K562 (cell line): ENCODE data around the gene MED15. TPM values are rescaled to one million over a fixed set of nuclear protein-coding genes. Genes with fewer than 3 reads are reported as not detected.

ENCODE experiments used
- BRCA1 ChIP-seq, 2 experiments: fragments of 450-650 bp in 1 of 2; sonication (generic) in 1 of 2; formaldehyde crosslinking in 1 of 2; IDR thresholded peaks; 2 replicates each; pipeline versions ENCODE4 v1.5.0 to v1.6.1; 2017 to 2020; ENCODE audit warnings: mild to moderate bottlenecking in 1 of 2, missing genetic modification reagents in 1 of 2
- CEBPB ChIP-seq: fragments of 450-650 bp; IDR thresholded peaks from 2 replicates; pipeline ENCODE4 v1.6.1; 2016; ENCODE audit warnings: missing genetic modification characterization, missing compliant biosample characterization
- CEBPG ChIP-seq, 3 experiments: fragments of 200-800 bp in 1 of 3; sonication (Bioruptor generic) in 1 of 3; sonication (generic) in 1 of 3; formaldehyde crosslinking in 1 of 3; IDR thresholded peaks in 2 of 3; conservative IDR thresholded peaks in 1 of 3; 2 replicates each; pipeline versions ENCODE4 v1.6.1 to v1.8.0; 2016 to 2022; ENCODE audit warnings: missing compliant biosample characterization in 2 of 3, missing genetic modification characterization in 2 of 3, mild to moderate bottlenecking in 1 of 3, missing genetic modification reagents in 1 of 3
- FOXA3 ChIP-seq, 2 experiments: fragments of 450-650 bp in 1 of 2; sonication (generic) in 1 of 2; formaldehyde crosslinking; IDR thresholded peaks in 1 of 2; conservative IDR thresholded peaks in 1 of 2; 2 replicates each; pipeline versions ENCODE4 v1.4.0 to v1.8.0; 2020 to 2022; ENCODE audit warnings: mild to moderate bottlenecking in 2 of 2, missing genetic modification reagents in 1 of 2
- HEY1 ChIP-seq: fragments of 250-450 bp; sonication (Bioruptor Pico); IDR thresholded peaks from 2 replicates; pipeline ENCODE4 v1.5.0; 2020; ENCODE audit warnings: mild to moderate bottlenecking, moderate library complexity, borderline replicate concordance
- MTF1 ChIP-seq: fragments of 250-450 bp; sonication (Bioruptor Pico); IDR thresholded peaks from 2 replicates; pipeline ENCODE4 v1.9.0; 2021; ENCODE audit warnings: moderate library complexity, mild to moderate bottlenecking, inconsistent platforms, borderline replicate concordance
- SIX5 ChIP-seq, 2 experiments: IDR thresholded peaks; 2 replicates each; pipeline ENCODE4 v1.6.1; 2011; ENCODE audit warnings: low read length in 2 of 2, borderline replicate concordance in 1 of 2, low read depth in 1 of 2, mild to moderate bottlenecking in 1 of 2, moderate library complexity in 1 of 2; ENCODE audit not compliant: insufficient read depth in 1 of 2
- STAG1 ChIP-seq: sonication (generic); formaldehyde crosslinking; IDR thresholded peaks from 2 replicates; pipeline ENCODE4 v1.5.0; 2020; ENCODE audit warnings: missing genetic modification reagents, borderline replicate concordance
- TEAD4 ChIP-seq, 2 experiments: sonication (generic) in 1 of 2; formaldehyde crosslinking in 1 of 2; IDR thresholded peaks; 2 replicates each; pipeline versions ENCODE4 v1.6.1 to v1.8.0; 2012 to 2022; ENCODE audit warnings: borderline replicate concordance in 1 of 2, inconsistent platforms in 1 of 2, low read length in 1 of 2, mild to moderate bottlenecking in 1 of 2, missing genetic modification reagents in 1 of 2
- ZNF431 ChIP-seq: sonication (generic); formaldehyde crosslinking; IDR thresholded peaks from 2 replicates; pipeline ENCODE4 v1.8.0; 2022; ENCODE audit warnings: mild to moderate bottlenecking, missing genetic modification reagents
- ZNF589 ChIP-seq: fragments of 200-800 bp; sonication (Bioruptor generic); IDR thresholded peaks from 2 replicates; pipeline ENCODE4 v1.6.1; 2016; ENCODE audit warnings: low read depth, missing genetic modification characterization, missing compliant biosample characterization
- polyA plus RNA-seq, 8 experiments: library from polyadenylated mRNA; depleted of rRNA in 4 of 8; stranded (reverse) in 5 of 8; unstranded in 3 of 8; fragments of >200 nt; fragmentation: Nextera tagmentation in 2 of 8; fragmentation: Illumina TruSeq in 1 of 8; extraction: Ambion mirVana in 2 of 8; extraction: Trizol in 1 of 8; gene quantifications; 2 replicates each; pipeline versions ENCODE4 v1.2.1 to v1.2.3, GENCODE V29; 2011 to 2014; ENCODE audit warnings: inconsistent platforms in 1 of 8, missing spikeins in 1 of 8
- total RNA-seq, 7 experiments: library from RNA; depleted of rRNA in 6 of 7; stranded (reverse); fragments of >200 nt in 6 of 7; fragmentation: Illumina TruSeq in 2 of 7; extraction: Trizol in 2 of 7; gene quantifications; 2 replicates each; pipeline versions ENCODE4 v1.2.1 to v1.2.3, GENCODE V29; 2011 to 2021; ENCODE audit warnings: low replicate concordance in 1 of 7
- TF ChIP-seq, protein P1 (sequence below): sonication (generic); formaldehyde crosslinking; IDR thresholded peaks from 2 replicates; pipeline ENCODE4 v1.9.0; 2022; ENCODE audit warnings: mild to moderate bottlenecking, missing genetic modification reagents
- TF ChIP-seq, protein P2 (sequence below): sonication (generic); formaldehyde crosslinking; IDR thresholded peaks from 2 replicates; pipeline ENCODE4 v1.8.0; 2022; ENCODE audit warnings: mild to moderate bottlenecking, missing genetic modification reagents

The MED15 gene
- total and polyA plus RNA-seq, 9 of the 15 experiments (the other 6 are each of a cell fraction or from before 2014, with no cell fraction given): 4.0 to 271 (median 60.1) TPM

DNA sequence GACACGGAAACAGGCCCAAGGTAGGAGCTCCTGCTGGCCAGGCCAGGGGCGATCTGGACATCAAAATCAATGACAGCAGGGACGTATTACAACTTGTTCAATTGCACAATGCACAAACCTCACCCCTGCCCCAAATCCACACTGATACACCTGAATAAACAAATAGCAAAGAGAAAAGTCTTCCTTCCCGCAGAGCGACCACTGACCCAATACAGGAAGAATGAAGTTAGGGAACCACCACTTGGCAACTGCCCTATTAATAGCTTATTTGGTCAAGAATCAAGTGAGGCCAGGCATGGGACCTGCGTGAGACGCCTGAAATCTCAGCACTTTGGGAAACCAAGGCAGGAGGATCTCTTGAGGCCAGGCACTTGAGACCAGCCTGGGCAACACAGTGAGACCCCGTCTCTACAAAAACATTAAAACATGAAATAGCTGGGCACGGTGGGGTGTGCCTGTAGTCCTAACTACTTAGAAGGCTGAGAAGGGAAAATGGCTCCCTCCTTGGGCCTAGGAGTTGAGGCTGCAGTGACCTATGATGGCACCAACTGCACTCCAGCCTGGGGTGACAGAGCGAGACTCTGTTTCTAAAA, 109.1 kb downstream of the MED15 start (continued):
- TF ChIP-seq TEAD4 (IDR thresholded peaks at IDR 0.05; ENCODE audit: low read length) (no peak), TEAD4 (CRISPR knock-in tag; IDR thresholded peaks at IDR 0.05; ENCODE audit: borderline replicate concordance) (0 out of 2 replicates have a peak, but pooled peaks have one; percentile 35), BRCA1 (IDR thresholded peaks at IDR 0.05) (no peak), BRCA1 (CRISPR knock-in tag; IDR thresholded peaks at IDR 0.05) (peak; percentile 90; the same call in 1 of the 2 replicates), CEBPB (tag) (peak; percentile 46), MTF1 (0 out of 2 replicates have a peak, but pooled peaks have one; percentile 21), CEBPG (CRISPR knock-in tag; IDR thresholded peaks at IDR 0.05) (peak; percentile 39; the same call in 1 of the 2 replicates), CEBPG (tag; conservative IDR thresholded peaks at IDR 0.05 in 1 of 2, IDR thresholded peaks at IDR 0.05 in 1 of 2) (no peak), ZNF431 (CRISPR knock-in tag) (0 out of 2 replicates have a peak, but pooled peaks have one; percentile 9), HEY1 (CRISPR knock-in tag) (no peak), FOXA3 (CRISPR knock-in tag; conservative IDR thresholded peaks at IDR 0.05 in 1 of 2, IDR thresholded peaks at IDR 0.05 in 1 of 2) (no peak), ZNF589 (CRISPR knock-in tag) (no peak), STAG1 (CRISPR knock-in tag) (peak; percentile 45; the same call in 1 of the 2 replicates), SIX5 (IDR thresholded peaks at IDR 0.05; ENCODE audit: borderline replicate concordance in 1 of 2, insufficient read depth in 1 of 2, low read depth in 1 of 2, low read length in 2 of 2) (no peak)
- TF ChIP-seq, protein P1, sequence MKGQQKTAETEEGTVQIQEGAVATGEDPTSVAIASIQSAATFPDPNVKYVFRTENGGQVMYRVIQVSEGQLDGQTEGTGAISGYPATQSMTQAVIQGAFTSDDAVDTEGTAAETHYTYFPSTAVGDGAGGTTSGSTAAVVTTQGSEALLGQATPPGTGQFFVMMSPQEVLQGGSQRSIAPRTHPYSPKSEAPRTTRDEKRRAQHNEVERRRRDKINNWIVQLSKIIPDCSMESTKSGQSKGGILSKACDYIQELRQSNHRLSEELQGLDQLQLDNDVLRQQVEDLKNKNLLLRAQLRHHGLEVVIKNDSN (CRISPR knock-in tag): peak; percentile 44; the same call in 1 of the 2 replicates
- TF ChIP-seq, protein P2, sequence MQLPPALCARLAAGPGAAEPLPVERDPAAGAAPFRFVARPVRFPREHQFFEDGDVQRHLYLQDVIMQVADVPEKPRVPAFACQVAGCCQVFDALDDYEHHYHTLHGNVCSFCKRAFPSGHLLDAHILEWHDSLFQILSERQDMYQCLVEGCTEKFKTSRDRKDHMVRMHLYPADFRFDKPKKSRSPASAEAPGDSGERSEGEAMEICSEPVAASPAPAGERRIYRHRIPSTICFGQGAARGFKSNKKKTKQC (CRISPR knock-in tag): peak; percentile 56; the same call in 1 of the 2 replicates
